HEK293T (cell line): ENCODE results near the gene TCP11X2.

Experiments used
- BHLHE40 ChIP-seq: fragments of 450-650 bp; IDR thresholded peaks from 2 replicates; pipeline ENCODE4 v1.6.1; 2016; ENCODE audit warnings: mild to moderate bottlenecking, moderate library complexity, borderline replicate concordance
- ELF4 ChIP-seq: fragments of 450-650 bp; IDR thresholded peaks from 2 replicates; pipeline ENCODE4 v1.6.1; 2017; ENCODE audit warnings: antibody characterized with exemption
- FOXA1 ChIP-seq: fragments of 450-650 bp; IDR thresholded peaks from 2 replicates; pipeline ENCODE4 v1.6.1; 2016; ENCODE audit warnings: mild to moderate bottlenecking
- FOXM1 ChIP-seq: fragments of 450-650 bp; IDR thresholded peaks from 2 replicates; pipeline ENCODE4 v1.6.1; 2017; ENCODE audit warnings: mild to moderate bottlenecking, borderline replicate concordance
- NFRKB ChIP-seq: fragments of 450-650 bp; IDR thresholded peaks from 2 replicates; pipeline ENCODE4 v1.6.1; 2016; ENCODE audit warnings: mild to moderate bottlenecking, moderate library complexity
- SP1 ChIP-seq: fragments of 450-650 bp; IDR thresholded peaks from 2 replicates; pipeline ENCODE4 v1.6.1; 2017

GRCh38 chrX:102514536-102514935 lies 42.9 kb upstream of the TCP11X2 start:
- no peak for TF ChIP-seq SP1
- TF ChIP-seq NFRKB, result no peak
- TF ChIP-seq ELF4, result no peak
- no peak for TF ChIP-seq FOXA1
- TF ChIP-seq BHLHE40, result no peak
- no peak for TF ChIP-seq FOXM1
